NCI-H1694 treated with DMSO at 0.1 percent for 48 hours (cell line): ENCODE results near the gene SEMA5A.

Experiments
- DNase-seq: peaks from one replicate; lab custom pipeline; 2025; lab: John Stamatoyannopoulos, UW

SEMA5A gene

DNA sequence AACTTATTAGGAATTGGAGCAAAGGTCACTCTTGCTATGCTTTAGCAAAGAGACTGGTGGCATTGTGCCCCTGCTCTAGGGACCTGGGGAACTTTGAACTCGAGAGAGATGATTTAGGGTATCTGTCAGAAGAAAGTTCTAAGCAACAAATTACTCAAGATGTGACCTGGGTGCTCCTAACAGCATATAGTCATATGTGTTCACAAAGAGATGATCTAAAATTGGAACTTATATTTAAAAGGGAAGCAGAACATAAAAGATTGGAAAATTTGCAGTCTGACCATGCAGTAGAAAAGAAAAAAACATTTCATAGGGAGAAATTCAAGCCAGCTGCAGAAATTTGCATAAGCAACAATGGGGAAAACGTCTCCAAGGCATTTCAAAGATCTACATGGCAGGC, 68.3 kb downstream of the SEMA5A start:
- DNase-seq = no peak

DNA sequence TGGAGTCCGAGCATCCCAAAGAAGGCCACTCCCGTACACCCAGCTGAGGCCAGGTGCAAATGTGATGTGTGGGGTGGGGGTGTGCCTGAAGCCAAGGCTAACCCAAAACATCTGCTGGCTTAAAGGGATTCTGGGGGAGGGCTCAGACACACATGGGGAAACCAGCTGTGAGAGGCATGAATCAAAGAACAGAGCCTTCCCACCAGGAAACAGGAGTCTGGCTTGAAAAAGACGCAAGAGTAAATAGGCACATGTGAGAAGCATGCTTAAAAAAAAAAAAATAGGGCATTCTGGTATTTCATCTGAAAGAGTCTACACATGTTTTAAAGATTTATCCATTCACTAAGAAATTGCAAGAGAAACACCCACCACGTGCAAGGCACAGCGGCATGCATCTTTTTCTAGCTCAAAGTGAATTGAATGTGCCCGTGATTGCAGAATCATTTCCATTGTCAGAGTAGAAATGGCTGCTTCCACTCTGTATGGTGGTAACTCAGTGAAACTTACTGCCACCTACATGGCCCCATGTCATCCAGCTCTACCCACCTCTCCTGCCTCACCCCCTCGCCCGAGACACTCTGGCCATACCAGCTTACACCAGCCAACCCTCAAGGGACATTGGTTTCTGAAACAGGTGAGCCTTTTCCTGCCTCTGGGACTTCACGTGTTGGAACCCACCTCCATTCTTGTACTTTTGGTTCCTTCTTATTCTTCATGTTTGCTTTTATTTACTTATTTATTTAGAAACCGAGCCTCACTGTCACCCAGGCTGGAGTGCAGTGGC, 71.5 kb downstream of the SEMA5A start:
- DNase-seq = no peak

DNA sequence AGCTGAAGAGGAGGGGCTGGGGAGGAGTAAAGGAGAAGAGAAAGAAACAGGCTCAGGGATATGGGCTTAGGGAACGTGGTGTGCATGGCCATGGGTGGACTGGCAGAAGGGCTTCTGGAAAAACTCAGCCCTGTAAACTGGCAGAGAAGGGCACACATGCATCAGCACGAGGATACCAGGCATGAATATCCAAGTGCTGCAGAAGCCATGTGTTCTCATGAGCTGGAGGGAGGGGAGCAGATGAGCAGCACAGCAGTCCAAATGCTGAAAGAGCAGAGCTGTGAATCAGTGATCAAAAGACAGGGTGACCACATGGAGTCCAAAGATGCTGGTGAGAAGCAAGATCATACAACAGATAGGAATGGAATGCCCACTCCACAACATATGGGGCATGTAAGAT, 72.3 kb downstream of the SEMA5A start:
- DNase-seq = no peak

GRCh38 chr5:9470410-9470809, 75.5 kb downstream of the SEMA5A start:
- no peak for DNase-seq

- DNase-seq = no peak
These were observed 77.9 kb downstream of the SEMA5A start for GRCh38 chr5:9468060-9468388.

GRCh38 chr5:9467199-9468059, 78.4 kb downstream of the SEMA5A start:
- DNase-seq = no peak

DNA sequence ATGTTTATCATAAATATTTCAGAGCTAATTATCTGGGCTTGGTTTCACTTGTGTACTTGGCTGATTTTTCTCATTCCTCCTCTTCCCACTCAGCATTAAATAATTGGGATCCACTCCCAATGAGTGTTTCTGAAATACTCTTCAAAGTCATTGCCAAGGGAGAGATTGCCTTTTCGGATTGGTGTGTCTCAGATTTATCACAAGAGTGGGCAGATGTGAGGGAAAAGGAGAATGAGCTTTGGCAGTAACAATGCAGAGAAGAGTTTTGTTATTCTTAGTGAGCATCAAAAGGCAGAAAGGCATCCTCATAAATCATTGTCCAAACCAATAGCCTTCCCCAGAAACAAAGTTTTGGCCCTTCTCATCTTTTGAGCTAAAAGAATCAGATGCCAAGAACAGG, 79.2 kb downstream of the SEMA5A start:
- DNase-seq = no peak

GRCh38 chr5:9464478-9464877, 81.4 kb downstream of the SEMA5A start:
- DNase-seq = no peak

DNA sequence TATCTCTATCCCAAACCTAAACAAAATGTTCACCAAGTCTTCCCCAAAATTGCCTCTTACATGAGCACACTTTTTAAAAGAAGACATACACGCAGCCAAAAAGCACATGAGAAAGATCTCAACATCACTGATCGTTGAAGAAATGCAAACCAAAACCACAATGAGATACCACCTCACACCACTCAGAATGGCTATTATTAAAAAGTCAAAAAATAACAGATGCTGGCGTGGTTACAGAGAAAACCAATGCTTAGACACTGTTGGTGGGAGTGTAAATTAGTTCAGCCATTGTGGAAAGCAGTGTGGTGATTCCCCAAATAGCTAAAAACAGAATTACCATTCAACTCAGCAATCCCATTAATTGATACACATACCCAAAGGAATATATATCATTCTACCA, 83.8 kb downstream of the SEMA5A start:
- no peak for DNase-seq

- no peak for DNase-seq
These were observed 84.8 kb downstream of the SEMA5A start for GRCh38 chr5:9460885-9461645.

DNA sequence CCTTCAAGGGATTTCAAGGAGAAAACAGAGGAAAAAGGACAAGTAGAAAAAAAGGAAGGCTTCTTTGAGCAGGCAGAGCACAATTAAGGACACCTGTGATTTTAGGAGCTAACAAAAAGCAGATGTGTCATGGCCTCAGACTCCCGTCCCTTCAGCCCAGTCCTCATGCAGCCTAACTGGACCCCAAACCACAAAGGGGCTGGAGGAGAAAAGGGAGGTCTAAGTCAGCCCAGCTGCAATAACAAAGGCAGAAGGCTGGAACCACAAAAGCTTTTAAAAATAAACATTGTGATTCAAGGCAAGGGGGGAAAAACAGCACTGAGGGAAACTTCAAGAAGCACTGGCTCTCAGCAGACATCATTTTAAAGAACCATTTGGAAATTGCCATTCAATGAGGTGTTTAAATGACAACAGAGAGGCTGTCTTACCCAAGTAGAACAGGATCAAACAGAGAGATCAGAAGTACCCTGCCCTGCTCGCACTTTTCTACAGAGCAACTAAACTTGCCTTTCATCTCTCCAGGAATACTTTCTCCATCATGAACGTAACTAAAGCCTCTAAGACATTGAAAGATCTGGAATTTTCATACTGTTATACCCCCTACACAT, 89.3 kb downstream of the SEMA5A start:
- DNase-seq = no peak

DNA sequence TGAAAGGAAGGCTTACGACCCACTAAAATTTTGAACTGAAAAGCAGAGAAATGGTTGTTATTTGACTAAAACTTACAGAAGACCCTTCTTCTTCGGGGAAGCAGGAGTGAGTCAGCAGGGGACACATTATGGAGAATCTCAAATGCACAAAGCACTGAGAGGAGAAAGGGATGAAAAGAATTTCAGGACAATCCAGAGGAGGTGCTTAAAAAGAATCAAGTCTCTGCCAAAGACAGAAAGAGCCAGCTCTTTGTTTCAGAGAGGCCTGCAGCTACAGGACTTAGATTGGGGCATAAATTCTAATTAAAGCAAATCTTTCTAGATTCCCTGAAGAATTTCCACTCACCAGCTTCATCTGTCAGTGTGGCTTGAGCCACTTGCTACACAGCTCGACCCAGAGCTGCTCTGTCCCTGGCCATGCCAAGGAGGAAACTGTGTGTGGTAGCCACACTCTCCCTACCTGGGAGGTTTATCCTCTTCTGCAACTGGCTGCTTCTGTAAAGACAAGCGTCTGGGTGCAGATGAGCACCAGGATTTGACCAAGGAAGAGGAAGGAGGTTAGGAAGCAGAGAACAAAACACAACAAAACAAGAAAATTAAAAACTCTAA, 89.9 kb downstream of the SEMA5A start:
- DNase-seq = no peak

DNA sequence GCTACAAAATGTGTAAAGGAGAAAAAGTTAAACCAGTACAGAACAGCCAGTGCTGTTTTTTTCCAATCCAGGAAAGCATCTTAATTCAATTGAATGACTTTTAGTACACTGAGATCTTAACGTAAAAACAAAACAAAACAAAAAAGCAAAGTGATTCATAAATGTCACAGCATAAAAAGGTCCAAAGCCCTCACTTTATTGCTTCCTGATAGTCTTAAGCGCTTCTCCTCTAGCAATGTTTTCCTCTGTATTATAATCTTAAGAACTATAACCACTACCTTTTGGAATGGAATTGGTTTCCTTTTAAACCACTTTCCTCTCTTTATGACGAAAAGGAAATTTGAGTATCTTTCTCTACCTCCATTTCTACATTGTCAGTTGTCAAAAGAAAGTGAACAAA, 91.4 kb downstream of the SEMA5A start:
- no peak for DNase-seq

- DNase-seq = no peak
These were observed 91.8 kb downstream of the SEMA5A start for GRCh38 chr5:9454012-9454481.

- no peak for DNase-seq
These were observed 92.3 kb downstream of the SEMA5A start for GRCh38 chr5:9453480-9454011.

DNA sequence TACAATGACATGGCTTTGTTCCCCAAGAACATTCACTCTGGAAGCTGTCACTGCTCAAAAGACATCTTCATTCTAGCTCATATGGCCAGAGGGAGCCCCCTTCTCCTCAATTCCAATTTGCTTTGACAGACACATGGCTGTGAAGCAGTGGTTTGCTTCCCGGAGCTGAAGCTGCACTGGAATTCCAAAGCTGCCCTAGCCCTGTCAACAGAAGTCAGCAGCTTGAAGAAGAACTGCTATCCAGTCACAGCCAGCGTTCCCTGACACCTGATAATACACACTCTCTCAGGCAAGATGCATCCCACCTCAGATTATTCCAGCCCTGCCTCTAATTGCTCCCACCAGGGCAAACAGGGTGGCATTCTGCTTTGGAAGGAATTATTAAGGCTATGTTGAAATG, 93.7 kb downstream of the SEMA5A start:
- DNase-seq = no peak

DNA sequence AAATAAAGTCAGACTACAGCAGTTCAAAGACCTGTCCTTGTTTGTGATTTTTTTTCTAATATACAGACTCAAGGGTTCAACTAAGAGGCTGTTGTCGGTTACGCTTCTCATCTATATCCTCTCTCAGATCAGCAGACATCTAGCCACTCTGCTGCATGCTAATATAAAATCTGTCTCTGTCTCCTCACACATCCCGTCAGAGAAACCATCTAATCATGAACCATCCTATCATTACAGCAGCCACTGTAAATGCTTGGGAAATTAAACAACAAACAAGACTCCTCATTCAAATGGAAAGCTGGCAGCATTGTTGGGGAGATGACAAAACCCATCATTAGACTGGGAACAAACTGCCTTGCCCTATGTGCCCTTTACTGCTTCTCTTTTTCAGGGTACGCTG, 94.8 kb downstream of the SEMA5A start:
- DNase-seq = no peak

DNA sequence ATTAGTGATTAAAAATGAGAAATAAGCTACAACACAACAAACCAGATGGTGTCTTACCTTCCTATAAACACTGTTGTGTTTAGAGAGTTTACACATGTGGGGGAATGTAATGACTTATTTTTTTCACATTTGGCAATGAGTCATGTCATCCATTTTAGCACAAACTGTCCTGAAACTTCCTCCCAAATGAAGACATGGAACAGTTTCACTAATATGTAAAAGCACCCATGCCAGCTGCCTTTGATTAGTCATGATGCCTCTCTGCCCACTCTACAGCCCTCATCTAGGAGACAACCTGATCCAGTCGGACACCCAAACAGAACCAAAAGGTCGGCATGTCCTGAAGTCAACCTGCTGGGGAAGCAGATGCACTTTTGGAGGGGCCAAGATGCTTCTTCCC, 98.2 kb downstream of the SEMA5A start:
- DNase-seq = no peak

DNA sequence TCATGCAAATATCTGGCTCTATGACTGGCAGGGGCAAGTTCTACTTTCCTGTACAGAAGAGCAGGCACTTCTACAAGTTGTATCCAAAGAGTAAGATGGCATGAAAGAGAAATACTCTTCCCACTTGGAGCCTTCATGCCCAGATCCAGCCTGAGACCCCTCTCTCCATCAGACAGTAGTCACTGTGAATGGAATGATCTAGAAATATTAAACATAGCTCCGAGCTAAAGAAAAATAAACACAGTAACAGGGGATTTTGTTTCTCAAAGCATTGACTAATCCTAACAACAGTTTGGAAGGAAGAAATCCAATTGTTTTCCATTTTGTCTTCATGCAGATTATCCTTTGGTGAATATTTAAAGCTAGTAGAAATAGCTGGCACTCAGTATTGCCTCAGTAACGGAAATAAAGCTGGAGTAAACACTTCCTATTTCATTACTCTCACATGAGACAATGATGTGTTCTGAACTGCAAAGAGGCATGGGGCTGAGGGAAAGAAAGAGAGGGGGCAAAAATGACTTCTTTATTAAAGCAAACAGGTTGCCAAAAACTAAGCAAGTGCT, 100.0 kb downstream of the SEMA5A start:
- no peak for DNase-seq

- no peak for DNase-seq
These were observed 101.5 kb downstream of the SEMA5A start for GRCh38 chr5:9444346-9444745.

DNA sequence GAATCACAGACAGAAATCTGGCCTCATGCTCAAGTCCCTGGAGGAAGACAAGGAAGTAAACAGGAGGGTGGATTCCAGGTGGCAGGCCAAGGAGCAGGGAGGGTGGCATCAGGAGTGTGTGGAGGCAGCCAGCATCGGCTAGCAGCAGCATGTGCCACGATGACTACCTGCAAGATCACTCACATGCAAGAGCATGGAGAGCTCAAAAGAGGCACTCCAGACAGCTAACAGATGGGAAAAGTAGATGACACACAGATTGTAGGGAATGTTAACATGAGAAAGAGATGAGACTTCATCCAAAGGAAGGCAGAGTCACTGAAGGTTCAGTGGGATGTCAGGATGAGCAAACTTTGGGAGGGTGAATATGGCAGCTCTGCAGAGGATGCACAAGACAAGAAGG, 104.3 kb downstream of the SEMA5A start:
- DNase-seq = no peak
